ENCODE data around the gene BTG4.

The BTG4 gene

DNA sequence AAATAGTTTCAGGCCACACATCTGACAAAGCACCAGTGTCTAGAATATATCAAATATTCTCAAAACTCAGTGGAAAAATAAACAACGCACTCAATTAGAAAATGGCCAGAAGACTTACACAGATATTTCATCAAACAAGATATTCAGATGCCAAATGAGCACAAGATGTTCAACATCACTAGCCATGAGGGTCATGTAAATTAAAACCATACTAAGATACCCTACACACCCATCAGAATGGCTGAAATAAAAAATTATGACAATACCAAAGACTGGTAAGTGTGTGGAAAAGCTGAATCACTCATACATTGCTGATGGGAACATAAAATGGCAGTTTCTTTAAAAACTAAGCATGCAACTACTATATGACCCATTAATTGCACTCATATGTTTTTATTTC lies 21.7 kb downstream of the BTG4 start:
- TF ChIP-seq NFIC (IDR thresholded peaks at IDR 0.05): no peak

DNA sequence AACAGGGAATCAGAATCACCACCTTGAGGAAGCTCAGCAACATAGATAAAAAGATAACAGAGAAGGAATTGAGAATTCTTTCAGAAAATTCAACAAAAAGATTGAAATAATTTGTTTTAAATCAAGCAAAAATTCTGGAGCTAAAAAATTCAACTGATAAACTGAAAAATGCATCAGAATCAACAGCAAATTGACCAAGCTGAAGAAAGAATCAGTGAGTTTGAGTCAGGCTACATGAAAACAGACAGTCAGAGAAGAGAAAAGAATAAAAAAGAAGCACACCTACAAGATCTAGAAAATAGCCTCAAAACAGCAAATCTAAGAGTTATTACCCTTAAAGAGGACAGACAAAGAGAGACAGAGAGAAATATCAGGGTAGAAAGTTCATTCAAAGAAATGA lies 28.8 kb downstream of the BTG4 start:
- TF ChIP-seq NFIC (IDR thresholded peaks at IDR 0.05) (no peak), CREB1 (IDR thresholded peaks at IDR 0.05; ENCODE audit: low read depth) (no peak), ZBTB7A (IDR thresholded peaks at IDR 0.05; ENCODE audit: low read depth) (no peak), RAD21 (IDR thresholded peaks at IDR 0.05; ENCODE audit: low read depth) (no peak), EGR1 (IDR thresholded peaks at IDR 0.05) (no peak), TEAD4 (IDR thresholded peaks at IDR 0.05) (no peak), EP300 (IDR thresholded peaks at IDR 0.05; ENCODE audit: borderline replicate concordance) (no peak), FOXM1 (IDR thresholded peaks at IDR 0.05; ENCODE audit: borderline replicate concordance, low read depth) (no peak), TAF1 (IDR thresholded peaks at IDR 0.05; ENCODE audit: low read depth) (no peak), CEBPB (IDR thresholded peaks at IDR 0.05) (no peak), YY1 (IDR thresholded peaks at IDR 0.05; ENCODE audit: low read depth) (no peak)
- TF ChIP-seq, protein P1, sequence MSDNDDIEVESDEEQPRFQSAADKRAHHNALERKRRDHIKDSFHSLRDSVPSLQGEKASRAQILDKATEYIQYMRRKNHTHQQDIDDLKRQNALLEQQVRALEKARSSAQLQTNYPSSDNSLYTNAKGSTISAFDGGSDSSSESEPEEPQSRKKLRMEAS (IDR thresholded peaks at IDR 0.05): no peak
- TF ChIP-seq, protein P2, sequence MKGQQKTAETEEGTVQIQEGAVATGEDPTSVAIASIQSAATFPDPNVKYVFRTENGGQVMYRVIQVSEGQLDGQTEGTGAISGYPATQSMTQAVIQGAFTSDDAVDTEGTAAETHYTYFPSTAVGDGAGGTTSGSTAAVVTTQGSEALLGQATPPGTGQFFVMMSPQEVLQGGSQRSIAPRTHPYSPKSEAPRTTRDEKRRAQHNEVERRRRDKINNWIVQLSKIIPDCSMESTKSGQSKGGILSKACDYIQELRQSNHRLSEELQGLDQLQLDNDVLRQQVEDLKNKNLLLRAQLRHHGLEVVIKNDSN (IDR thresholded peaks at IDR 0.05): no peak
- TF ChIP-seq, protein P3, sequence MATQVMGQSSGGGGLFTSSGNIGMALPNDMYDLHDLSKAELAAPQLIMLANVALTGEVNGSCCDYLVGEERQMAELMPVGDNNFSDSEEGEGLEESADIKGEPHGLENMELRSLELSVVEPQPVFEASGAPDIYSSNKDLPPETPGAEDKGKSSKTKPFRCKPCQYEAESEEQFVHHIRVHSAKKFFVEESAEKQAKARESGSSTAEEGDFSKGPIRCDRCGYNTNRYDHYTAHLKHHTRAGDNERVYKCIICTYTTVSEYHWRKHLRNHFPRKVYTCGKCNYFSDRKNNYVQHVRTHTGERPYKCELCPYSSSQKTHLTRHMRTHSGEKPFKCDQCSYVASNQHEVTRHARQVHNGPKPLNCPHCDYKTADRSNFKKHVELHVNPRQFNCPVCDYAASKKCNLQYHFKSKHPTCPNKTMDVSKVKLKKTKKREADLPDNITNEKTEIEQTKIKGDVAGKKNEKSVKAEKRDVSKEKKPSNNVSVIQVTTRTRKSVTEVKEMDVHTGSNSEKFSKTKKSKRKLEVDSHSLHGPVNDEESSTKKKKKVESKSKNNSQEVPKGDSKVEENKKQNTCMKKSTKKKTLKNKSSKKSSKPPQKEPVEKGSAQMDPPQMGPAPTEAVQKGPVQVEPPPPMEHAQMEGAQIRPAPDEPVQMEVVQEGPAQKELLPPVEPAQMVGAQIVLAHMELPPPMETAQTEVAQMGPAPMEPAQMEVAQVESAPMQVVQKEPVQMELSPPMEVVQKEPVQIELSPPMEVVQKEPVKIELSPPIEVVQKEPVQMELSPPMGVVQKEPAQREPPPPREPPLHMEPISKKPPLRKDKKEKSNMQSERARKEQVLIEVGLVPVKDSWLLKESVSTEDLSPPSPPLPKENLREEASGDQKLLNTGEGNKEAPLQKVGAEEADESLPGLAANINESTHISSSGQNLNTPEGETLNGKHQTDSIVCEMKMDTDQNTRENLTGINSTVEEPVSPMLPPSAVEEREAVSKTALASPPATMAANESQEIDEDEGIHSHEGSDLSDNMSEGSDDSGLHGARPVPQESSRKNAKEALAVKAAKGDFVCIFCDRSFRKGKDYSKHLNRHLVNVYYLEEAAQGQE (IDR thresholded peaks at IDR 0.05; ENCODE audit: low read depth): no peak

DNA sequence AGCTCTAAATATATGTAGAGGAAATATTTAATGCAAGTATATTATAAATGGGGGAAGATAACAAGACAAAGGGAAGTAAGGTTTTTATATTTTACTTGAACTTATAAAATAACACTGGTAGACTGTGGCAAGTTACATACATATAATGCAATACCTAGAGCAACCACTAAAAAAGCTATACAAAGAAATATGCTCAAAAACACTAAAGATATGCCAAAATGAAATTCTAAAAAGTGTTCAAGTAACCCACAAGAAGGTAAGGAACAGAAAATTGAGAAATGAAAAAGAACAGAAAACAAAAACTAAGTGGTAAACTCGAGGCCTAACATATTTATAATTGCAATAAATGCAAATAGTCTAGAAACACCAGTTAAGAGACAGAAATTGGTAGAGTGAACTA lies 32.5 kb downstream of the BTG4 start:
- TF ChIP-seq, protein P2 (IDR thresholded peaks at IDR 0.05): no peak
- no peak for TF ChIP-seq TCF12 (IDR thresholded peaks at IDR 0.05; ENCODE audit: low read depth)

DNA sequence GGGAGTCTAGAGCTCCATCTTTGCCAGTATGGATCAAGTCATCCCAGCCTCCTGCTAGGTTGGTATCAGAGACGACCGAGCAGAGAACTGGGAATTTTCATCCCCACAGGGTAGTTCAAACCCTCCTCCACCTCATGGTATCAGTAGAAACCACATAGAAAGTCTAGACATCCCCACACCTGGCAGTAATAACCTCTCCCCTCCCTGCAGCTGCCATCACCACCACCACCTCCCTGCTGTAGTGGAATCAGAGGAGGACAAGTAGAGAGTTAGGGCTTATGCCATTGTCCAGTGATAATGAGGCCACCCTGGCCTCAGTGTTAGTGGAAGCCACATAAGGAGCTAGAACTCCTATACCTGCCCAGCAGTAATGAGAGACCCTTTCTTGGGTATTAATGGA lies 34.3 kb downstream of the BTG4 start:
- TF ChIP-seq NFIC (IDR thresholded peaks at IDR 0.05) (no peak), TAF1 (IDR thresholded peaks at IDR 0.05; ENCODE audit: low read depth) (no peak), EGR1 (IDR thresholded peaks at IDR 0.05) (no peak), CREB1 (IDR thresholded peaks at IDR 0.05; ENCODE audit: low read depth) (no peak), RAD21 (IDR thresholded peaks at IDR 0.05; ENCODE audit: low read depth) (no peak), TCF12 (IDR thresholded peaks at IDR 0.05; ENCODE audit: low read depth) (no peak), CEBPB (IDR thresholded peaks at IDR 0.05) (no peak), FOXM1 (IDR thresholded peaks at IDR 0.05; ENCODE audit: borderline replicate concordance, low read depth) (no peak), TEAD4 (IDR thresholded peaks at IDR 0.05) (no peak)
- TF ChIP-seq, protein P3 (IDR thresholded peaks at IDR 0.05; ENCODE audit: low read depth): no peak
- TF ChIP-seq, protein P1 (IDR thresholded peaks at IDR 0.05): no peak
- TF ChIP-seq, protein P2 (IDR thresholded peaks at IDR 0.05): no peak

DNA sequence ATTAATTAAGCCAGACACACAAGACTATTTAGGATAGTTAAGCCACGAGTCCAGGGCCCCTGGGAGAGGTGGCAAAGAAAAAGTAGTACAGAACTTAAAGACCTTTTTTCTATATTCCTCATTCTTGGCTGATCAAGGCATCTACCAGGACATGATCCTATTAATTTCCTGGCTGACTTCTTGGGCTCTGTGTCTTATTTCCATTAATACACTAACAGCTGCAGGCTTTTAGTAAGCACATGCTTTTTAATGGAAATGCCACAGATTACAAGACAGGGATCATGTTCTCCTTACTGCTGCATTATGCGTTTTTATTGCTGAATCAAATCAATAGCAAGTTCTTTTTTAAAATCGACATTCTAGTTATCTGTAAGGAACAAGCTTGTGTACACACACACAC lies 35.2 kb downstream of the BTG4 start:
- TF ChIP-seq EGR1 (IDR thresholded peaks at IDR 0.05) (no peak), YY1 (IDR thresholded peaks at IDR 0.05; ENCODE audit: low read depth) (no peak), TAF1 (IDR thresholded peaks at IDR 0.05; ENCODE audit: low read depth) (no peak), TCF12 (IDR thresholded peaks at IDR 0.05; ENCODE audit: low read depth) (no peak), RAD21 (IDR thresholded peaks at IDR 0.05; ENCODE audit: low read depth) (no peak), FOXM1 (IDR thresholded peaks at IDR 0.05; ENCODE audit: borderline replicate concordance, low read depth) (no peak), EP300 (IDR thresholded peaks at IDR 0.05; ENCODE audit: borderline replicate concordance) (no peak), NFIC (IDR thresholded peaks at IDR 0.05) (no peak), CEBPB (IDR thresholded peaks at IDR 0.05) (no peak), ZBTB7A (IDR thresholded peaks at IDR 0.05; ENCODE audit: low read depth) (no peak), CREB1 (IDR thresholded peaks at IDR 0.05; ENCODE audit: low read depth) (no peak), TEAD4 (IDR thresholded peaks at IDR 0.05) (no peak)
- TF ChIP-seq, protein P1 (IDR thresholded peaks at IDR 0.05): no peak
- TF ChIP-seq, protein P3 (IDR thresholded peaks at IDR 0.05; ENCODE audit: low read depth): no peak
- TF ChIP-seq, protein P2 (IDR thresholded peaks at IDR 0.05): no peak
